HG03469 (cell line): ENCODE measurements around the gene TTC28.

Source experiments
- ATAC-seq: cut with Tn5 transposase; IDR thresholded peaks from one replicate; pipeline ENCODE4 v1.9.1; 2021; ENCODE audit warnings: mild to moderate bottlenecking, moderate library complexity, moderate number of reproducible peaks; ENCODE audit not compliant: unreplicated experiment

Gene TTC28

GRCh38 chr22:27949421-27949820, 730.2 kb downstream of the TTC28 start:
- no peak for ATAC-seq

- no peak for ATAC-seq
These were observed 731.1 kb downstream of the TTC28 start for GRCh38 chr22:27948569-27948968.

GRCh38 chr22:27947448-27947847, 732.2 kb downstream of the TTC28 start:
- ATAC-seq: no peak

- no peak for ATAC-seq
These were observed 738.5 kb downstream of the TTC28 start for GRCh38 chr22:27941143-27941542.

- no peak for ATAC-seq
These were observed 742.2 kb downstream of the TTC28 start for GRCh38 chr22:27937453-27937852.

GRCh38 chr22:27935897-27936296, 743.7 kb downstream of the TTC28 start:
- no peak for ATAC-seq

- no peak for ATAC-seq
These were observed 745.6 kb downstream of the TTC28 start for GRCh38 chr22:27934069-27934468.

- ATAC-seq: no peak
These were observed 746.3 kb downstream of the TTC28 start for GRCh38 chr22:27933186-27933983.

GRCh38 chr22:27930331-27931060, 749.1 kb downstream of the TTC28 start:
- no peak for ATAC-seq
